H1 (cell line): ENCODE measurements around the gene BRD9. TPM values are rescaled to one million over a fixed set of nuclear protein-coding genes. Genes with fewer than 3 reads are reported as not detected.
"Not testable (repeated sequence)": the region's sequence is repeated elsewhere in the genome, so short reads cannot be mapped to it uniquely, and the experiment has no call there.

Experiments used
- CTCF ChIA-PET: fragments of 300-600 bp; sonication (Branson Sonifier 250); formaldehyde crosslinking; loops from one replicate; lab custom pipeline; 2021; ENCODE audit not compliant: partially characterized antibody; lab: Charles Lee
- POLR2A ChIA-PET: fragments of 300-600 bp; sonication (Branson Sonifier 250); formaldehyde crosslinking; loops from one replicate; lab custom pipeline; 2021; ENCODE audit warnings: inconsistent platforms; ENCODE audit not compliant: partially characterized antibody; lab: Charles Lee
- DNase-seq, 2 experiments: peaks; one replicate each; pipeline versions ENCODE4 v3.0.0 to v3.0.0-alpha.2; 2010 to 2022; ENCODE audit warnings: low spot score in 2 of 2, low read depth in 1 of 2, mixed read lengths in 1 of 2
- FAIRE-seq: peaks from 2 replicates; lab custom pipeline; 2011; peaks lifted over from hg19 to GRCh38; lab: Jason Lieb, UNC
- H2AFZ ChIP-seq: 2 replicates; pipeline ENCODE4 v1.8.1; 2012; ENCODE audit warnings: low read length, inconsistent platforms
- H2AK5ac ChIP-seq: 2 replicates; pipeline ENCODE4 v1.6.1; 2013; ENCODE audit warnings: low read depth, low read length
- H2BK120ac ChIP-seq: replicated peaks from 2 replicates; pipeline ENCODE3; 2013; ENCODE audit warnings: low read depth, low read length, inconsistent platforms
- H2BK12ac ChIP-seq: 2 replicates; pipeline ENCODE4 v1.6.1; 2013; ENCODE audit warnings: low read depth, low read length
- H2BK15ac ChIP-seq: 2 replicates; pipeline ENCODE4 v1.6.1; 2013; ENCODE audit warnings: low read length
- H2BK20ac ChIP-seq: 2 replicates; pipeline ENCODE4 v1.6.1; 2013; ENCODE audit warnings: low read length
- H2BK5ac ChIP-seq: 2 replicates; pipeline ENCODE4 v1.6.1; 2013; ENCODE audit warnings: low read depth, low read length
- H3K14ac ChIP-seq: 2 replicates; pipeline ENCODE4 v1.6.1; 2013; ENCODE audit warnings: inconsistent platforms; ENCODE audit not compliant: insufficient read length
- H3K18ac ChIP-seq: 2 replicates; pipeline ENCODE4 v1.6.1; 2013; ENCODE audit warnings: low read length; ENCODE audit errors: extremely low read depth
- H3K23ac ChIP-seq: 2 replicates; pipeline ENCODE4 v1.6.1; 2013; ENCODE audit warnings: inconsistent platforms; ENCODE audit not compliant: insufficient read length
- H3K23me2 ChIP-seq: 2 replicates; pipeline ENCODE4 v1.6.1; 2013; ENCODE audit warnings: low read depth, low read length
- H3K27ac ChIP-seq: 2 replicates; pipeline ENCODE4 v1.6.1; 2011; ENCODE audit warnings: low read depth, low read length, inconsistent platforms
- H3K27me3 ChIP-seq, 4 experiments: replicated peaks in 1 of 4; 1 replicate in 1 of 4; 2 replicates in 3 of 4; pipeline versions ENCODE4 v1.6.1 to v1.8.1; 2011 to 2013; ENCODE audit warnings: low read length in 3 of 4, mild to moderate bottlenecking in 3 of 4, inconsistent platforms in 2 of 4, mixed read lengths in 2 of 4, moderate library complexity in 1 of 4; ENCODE audit not compliant: control insufficient read depth in 3 of 4, insufficient read depth in 3 of 4; ENCODE audit errors: extremely low read depth in 1 of 4
- H3K36me3 ChIP-seq, 4 experiments: 2 replicates each; pipeline versions ENCODE4 v1.6.1 to v1.8.1; 2011 to 2013; ENCODE audit warnings: mild to moderate bottlenecking in 4 of 4, low read length in 3 of 4, moderate library complexity in 2 of 4, control low read depth in 1 of 4, inconsistent platforms in 1 of 4; ENCODE audit not compliant: insufficient read depth in 4 of 4, control insufficient read depth in 2 of 4
- H3K4ac ChIP-seq: replicated peaks from 2 replicates; pipeline ENCODE3; 2013; ENCODE audit warnings: low read length, low read depth, mixed read lengths, inconsistent platforms; ENCODE audit not compliant: insufficient read length
- H3K4me1 ChIP-seq, 4 experiments: replicated peaks in 1 of 4; 1 replicate in 1 of 4; 2 replicates in 3 of 4; pipeline versions ENCODE4 v1.6.1 to v1.8.1; 2011 to 2013; ENCODE audit warnings: low read length in 3 of 4, inconsistent platforms in 2 of 4, mixed read lengths in 1 of 4; ENCODE audit not compliant: insufficient read depth in 4 of 4, control insufficient read depth in 3 of 4
- H3K4me2 ChIP-seq, 2 experiments: 2 replicates each; pipeline versions ENCODE4 v1.6.1 to v1.8.1; 2011 to 2013; ENCODE audit warnings: low read depth in 2 of 2, low read length in 2 of 2, control low read depth in 1 of 2, inconsistent platforms in 1 of 2, mild to moderate bottlenecking in 1 of 2; ENCODE audit not compliant: insufficient read depth in 1 of 2
- H3K4me3 ChIP-seq, 4 experiments: fragments of 200-600, 300-600 bp in 1 of 4; sonication (generic), shearing (Covaris generic), sonication (Bioruptor Twin) in 1 of 4; 2 replicates each; pipeline versions ENCODE4 v1.5.1 to v1.8.1; 2011 to 2016; ENCODE audit warnings: low read length in 4 of 4, low read depth in 3 of 4, control low read depth in 2 of 4, inconsistent platforms in 2 of 4, mild to moderate bottlenecking in 2 of 4, mixed read lengths in 1 of 4, moderate library complexity in 1 of 4; ENCODE audit not compliant: insufficient read depth in 2 of 4; ENCODE audit errors: extremely low read depth in 1 of 4
- H3K56ac ChIP-seq: replicated peaks from 2 replicates; pipeline ENCODE3; 2013; ENCODE audit warnings: low read depth, mild to moderate bottlenecking, mixed read lengths, low read length, inconsistent platforms; ENCODE audit not compliant: insufficient read length
- H3K79me1 ChIP-seq: 2 replicates; pipeline ENCODE4 v1.6.1; 2013; ENCODE audit warnings: low read depth, low read length, control low read depth
- H3K79me2 ChIP-seq, 2 experiments: 2 replicates each; pipeline versions ENCODE4 v1.6.1 to v1.8.1; 2012 to 2013; ENCODE audit warnings: low read length in 2 of 2, mild to moderate bottlenecking in 2 of 2, inconsistent platforms in 1 of 2; ENCODE audit not compliant: insufficient read depth in 2 of 2, control insufficient read depth in 1 of 2
- H3K9ac ChIP-seq, 4 experiments: replicated peaks in 1 of 4; 1 replicate in 1 of 4; 2 replicates in 3 of 4; pipeline versions ENCODE4 v1.6.1 to v1.8.1; 2011 to 2013; ENCODE audit warnings: low read depth in 3 of 4, low read length in 3 of 4, control low read depth in 2 of 4, mild to moderate bottlenecking in 2 of 4, moderate library complexity in 2 of 4, inconsistent platforms in 1 of 4; ENCODE audit errors: extremely low read depth in 1 of 4
- H3K9me3 ChIP-seq, 2 experiments: 2 replicates each; pipeline versions ENCODE4 v1.6.1 to v1.8.1; 2012 to 2013; ENCODE audit warnings: mild to moderate bottlenecking in 2 of 2, moderate library complexity in 2 of 2, control low read depth in 1 of 2, inconsistent platforms in 1 of 2, low read depth in 1 of 2, low read length in 1 of 2, mixed read lengths in 1 of 2; ENCODE audit not compliant: insufficient read depth in 2 of 2
- H4K20me1 ChIP-seq, 2 experiments: replicated peaks in 1 of 2; 2 replicates each; pipeline versions ENCODE3 to v1.8.1; 2011 to 2013; ENCODE audit warnings: inconsistent platforms in 2 of 2, low read length in 2 of 2, mild to moderate bottlenecking in 1 of 2; ENCODE audit not compliant: insufficient read depth in 2 of 2, control insufficient read depth in 1 of 2
- H4K5ac ChIP-seq: 2 replicates; pipeline ENCODE4 v1.6.1; 2013; ENCODE audit warnings: low read length, low read depth, mixed read lengths, inconsistent platforms; ENCODE audit not compliant: insufficient read length
- H4K8ac ChIP-seq: 2 replicates; pipeline ENCODE4 v1.8.0; 2013; ENCODE audit warnings: mild to moderate bottlenecking, moderate library complexity, low read length, inconsistent platforms; ENCODE audit not compliant: insufficient read depth; ENCODE audit errors: extremely low read depth
- H4K91ac ChIP-seq: replicated peaks from 2 replicates; pipeline ENCODE3; 2013; ENCODE audit warnings: low read length, mixed read lengths, inconsistent platforms; ENCODE audit not compliant: insufficient read length
- WGBS, 2 experiments: shearing (Covaris generic) in 1 of 2; methylation state at CpG; one replicate each; pipeline versions ENCODE4 v1.1.6 to v1.1.7; 2013 to 2015; ENCODE audit warnings: low lambda C conversion rate in 2 of 2, mixed read lengths in 2 of 2, inconsistent platforms in 1 of 2, low coverage in 1 of 2, missing lambda C conversion rate in 1 of 2; ENCODE audit not compliant: insufficient replicate concordance in 2 of 2, insufficient coverage in 1 of 2, insufficient read length in 1 of 2; ENCODE audit errors: extremely low coverage in 1 of 2, missing lambda C conversion rate in 1 of 2; 5-methylcytosine and 5-hydroxymethylcytosine counted together
- polyA plus RNA-seq, 7 experiments: library from polyadenylated mRNA; depleted of rRNA in 3 of 7; stranded (reverse) in 5 of 7; unstranded in 2 of 7; fragments of >200 nt in 5 of 7; fragments of 200-250 nt in 2 of 7; gene quantifications; 1 replicate in 5 of 7; 2 replicates in 1 of 7; 4 replicates in 1 of 7; pipeline versions ENCODE4 v1.2.1 to v1.2.3, GENCODE V29; 2011 to 2013; ENCODE audit warnings: missing spikeins in 2 of 7, mixed read lengths in 2 of 7
- total RNA-seq: library from RNA; stranded (reverse); fragmentation: NEBNext Ultra II Directional; extraction: Animal tissue kit (Norgen Biotek cat#: 25700); gene quantifications from 2 replicates; pipeline ENCODE4 v1.2.1, GENCODE V29; 2021

Gene BRD9
- total and polyA plus RNA-seq, 2 of the 8 experiments (the other 6 are each of a cell fraction or from before 2014, with no cell fraction given) = 9.3 to 49.4 TPM

- H2BK15ac ChIP-seq, H2BK12ac ChIP-seq, H3K4me2 ChIP-seq, CTCF ChIA-PET, POLR2A ChIA-PET, DNase-seq, H3K79me1 ChIP-seq, H2BK5ac ChIP-seq, H3K4me3 ChIP-seq, H3K56ac ChIP-seq, H3K9me3 ChIP-seq, H3K36me3 ChIP-seq, H3K23ac ChIP-seq, H4K91ac ChIP-seq, H3K4ac ChIP-seq, H4K20me1 ChIP-seq, H3K14ac ChIP-seq, H3K27ac ChIP-seq, FAIRE-seq, H2BK120ac ChIP-seq, H3K79me2 ChIP-seq, H3K18ac ChIP-seq, H2BK20ac ChIP-seq, H3K27me3 ChIP-seq, H2AK5ac ChIP-seq, H4K5ac ChIP-seq, H3K4me1 ChIP-seq, H4K8ac ChIP-seq, H3K9ac ChIP-seq, H3K23me2 ChIP-seq, H2AFZ ChIP-seq: not testable (repeated sequence)
- WGBS, 2 experiments = 98% methylated on average over 12 of the region's 26 CpGs; no CpG with 5 or more reads in 1 of the 2 experiments
These were observed 49.2 kb downstream of the BRD9 start for GRCh38 chr5:843371-843770.
